Hematopoietic multipotent progenitor cell treated with erythropoietin and hydrocortisone succinate and interleukin-3 and kit ligand, for 6 days (in vitro differentiated cells): Measurements from ENCODE around the gene ARHGEF4.
"Not testable (repeated sequence)": the region's sequence is repeated elsewhere in the genome, so short reads cannot be mapped to it uniquely, and the experiment has no call there.

Source experiments
- DNase-seq: peaks from one replicate; pipeline ENCODE4 v3.0.0-alpha.2; 2015

The ARHGEF4 gene

DNA sequence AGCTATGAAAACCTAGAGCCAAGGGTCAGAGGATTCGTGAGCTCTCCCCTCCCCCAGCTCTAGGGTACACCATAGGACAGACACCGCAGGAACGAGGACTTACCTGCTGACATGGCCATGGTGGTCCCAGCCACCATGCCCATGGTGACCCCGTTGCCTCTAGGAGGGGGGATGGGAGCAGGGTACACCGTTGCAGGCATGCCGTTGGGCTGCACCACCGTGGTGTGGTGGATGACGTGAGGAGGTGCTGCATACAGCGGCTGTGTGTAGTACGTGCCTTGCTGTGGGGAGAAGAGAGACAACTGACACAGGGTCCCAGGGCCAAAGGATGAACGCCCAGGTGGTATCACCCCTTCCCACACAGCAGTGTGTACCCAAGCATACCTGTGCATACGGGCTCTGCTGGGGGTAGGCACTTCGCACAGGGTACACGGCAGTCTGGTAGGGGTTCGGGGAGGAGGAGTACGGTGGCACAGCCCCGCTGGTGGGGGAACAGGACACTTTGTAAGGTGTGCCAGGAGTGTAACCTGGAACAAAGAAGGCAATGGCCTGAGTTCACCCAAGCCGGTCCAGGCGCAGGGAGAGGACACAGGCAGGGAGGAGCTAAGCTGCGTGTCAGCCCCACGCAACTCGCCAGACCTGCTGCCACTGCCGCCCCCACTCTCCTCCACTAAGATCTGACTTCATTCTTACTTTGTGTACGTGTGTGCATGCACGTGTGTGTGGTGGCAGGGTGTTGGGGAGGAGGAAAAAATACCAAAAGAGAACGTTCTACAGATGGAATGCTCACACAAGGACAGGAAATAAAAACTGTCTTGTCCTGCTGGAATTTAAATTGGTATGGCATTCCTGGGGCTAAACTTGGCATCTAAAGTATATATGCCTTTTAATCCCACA is 218.7 kb downstream of the ARHGEF4 start:
- no peak for DNase-seq

- no peak for DNase-seq
Measured at GRCh38 chr2:131056204-131056931, 219.7 kb downstream of the ARHGEF4 start.

DNA sequence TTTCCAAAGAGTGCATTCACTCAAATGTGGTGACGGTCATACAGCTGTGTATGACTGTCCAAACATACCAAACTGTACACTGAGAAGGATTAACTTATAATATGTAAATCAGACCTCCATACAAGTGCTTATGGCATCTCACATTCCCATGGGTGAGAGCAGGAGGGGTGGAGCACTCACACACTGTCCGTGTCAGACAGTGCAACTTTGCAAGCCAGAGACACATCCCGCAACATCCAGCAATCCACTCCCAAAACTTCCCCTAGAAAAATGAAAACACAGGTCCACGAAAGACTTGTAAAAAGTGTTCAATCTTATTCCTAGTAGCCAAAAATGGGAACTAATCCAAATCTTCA is 220.2 kb downstream of the ARHGEF4 start:
- no peak for DNase-seq

- no peak for DNase-seq
Measured at GRCh38 chr2:131058214-131058843, 221.6 kb downstream of the ARHGEF4 start.

- DNase-seq: no peak
Measured at GRCh38 chr2:131058920-131059319, 222.2 kb downstream of the ARHGEF4 start.

GRCh38 chr2:131063501-131064283 is 227.0 kb downstream of the ARHGEF4 start:
- no peak for DNase-seq

GRCh38 chr2:131064589-131065512 is 228.1 kb downstream of the ARHGEF4 start:
- DNase-seq: no peak

DNA sequence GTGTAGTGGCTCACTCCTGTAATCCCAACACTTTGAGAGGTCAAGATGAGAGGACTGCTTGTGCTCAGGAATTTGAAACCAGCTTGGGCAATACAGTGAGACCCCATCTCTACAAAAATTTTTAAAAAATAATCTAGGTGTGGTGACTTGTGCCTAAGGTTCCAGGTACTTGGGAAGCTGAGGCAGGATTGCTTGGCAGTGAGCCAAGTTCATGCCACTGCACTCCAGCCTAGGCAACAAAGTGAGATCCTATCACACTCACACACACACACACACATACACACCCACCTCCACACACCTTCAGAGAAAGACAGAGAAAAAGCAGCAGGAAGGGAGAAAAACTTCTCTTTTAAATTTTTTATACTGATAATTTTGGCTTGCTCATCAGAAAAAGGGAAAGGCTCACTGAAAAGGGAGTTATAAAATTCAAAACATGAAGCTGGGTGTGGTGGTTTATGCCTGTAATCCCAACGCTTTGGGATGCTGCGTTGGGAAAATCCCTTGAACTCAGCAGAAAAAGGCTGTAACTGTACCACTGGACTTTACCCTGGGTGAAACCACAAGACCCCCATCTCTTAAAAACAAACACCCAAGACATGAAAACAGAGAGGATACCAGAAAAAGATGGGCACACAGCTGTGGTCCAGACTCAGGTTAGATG is 230.9 kb downstream of the ARHGEF4 start:
- no peak for DNase-seq

- not testable (repeated sequence) for DNase-seq
Measured at GRCh38 chr2:131068172-131068571, 231.5 kb downstream of the ARHGEF4 start.

DNA sequence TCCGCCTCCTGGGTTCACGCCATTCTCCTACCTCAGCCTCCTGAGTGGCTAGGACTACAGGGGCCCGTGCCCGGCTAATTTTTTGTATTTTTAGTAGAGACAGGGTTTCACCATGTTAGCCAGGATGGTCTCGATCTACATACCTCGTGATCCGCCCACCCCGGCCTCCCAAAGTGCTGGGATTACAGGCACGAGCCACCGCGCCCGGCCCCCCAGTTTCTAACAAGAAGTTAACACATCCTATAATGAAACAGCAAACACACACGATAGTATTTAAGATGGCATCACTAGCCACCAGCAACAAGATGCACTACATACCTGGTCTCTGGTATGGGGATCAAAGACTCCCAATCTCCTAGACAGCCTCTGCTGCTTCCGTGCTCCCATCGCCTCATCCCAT is 238.9 kb downstream of the ARHGEF4 start:
- not testable (repeated sequence) for DNase-seq

GRCh38 chr2:131076707-131077106 is 240.0 kb downstream of the ARHGEF4 start:
- no peak for DNase-seq

DNA sequence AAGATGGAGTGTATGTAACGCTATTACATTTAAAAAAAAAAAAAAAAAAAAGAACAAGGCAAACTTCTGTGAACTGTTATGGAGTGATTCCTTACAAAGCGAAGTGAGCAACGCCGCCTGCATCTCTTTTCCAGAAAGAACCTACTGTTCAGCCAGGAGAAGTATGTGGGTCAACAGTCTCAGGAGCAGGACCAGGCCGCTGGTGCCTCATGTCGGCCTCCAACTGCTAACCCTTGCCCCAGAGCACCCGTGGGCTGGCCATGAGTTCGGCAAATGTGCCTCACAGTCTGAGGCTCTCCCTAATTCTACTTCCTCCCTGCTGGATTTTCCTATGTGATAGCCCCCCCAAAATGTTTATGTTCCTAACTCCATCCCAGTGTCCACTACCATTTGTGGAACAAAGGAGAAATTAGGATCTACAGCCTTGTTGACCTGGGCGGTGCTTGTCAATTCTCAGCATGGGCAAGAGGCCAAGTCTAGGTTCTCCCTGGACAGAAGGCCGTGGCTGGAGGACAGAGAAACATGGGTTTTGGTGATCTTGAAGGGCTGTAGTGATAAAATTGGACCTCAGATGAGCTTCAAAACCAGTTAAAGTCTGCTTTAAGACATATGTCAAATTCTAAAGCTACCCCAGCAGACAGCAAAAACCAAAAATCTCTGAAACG is 240.6 kb downstream of the ARHGEF4 start:
- no peak for DNase-seq

DNA sequence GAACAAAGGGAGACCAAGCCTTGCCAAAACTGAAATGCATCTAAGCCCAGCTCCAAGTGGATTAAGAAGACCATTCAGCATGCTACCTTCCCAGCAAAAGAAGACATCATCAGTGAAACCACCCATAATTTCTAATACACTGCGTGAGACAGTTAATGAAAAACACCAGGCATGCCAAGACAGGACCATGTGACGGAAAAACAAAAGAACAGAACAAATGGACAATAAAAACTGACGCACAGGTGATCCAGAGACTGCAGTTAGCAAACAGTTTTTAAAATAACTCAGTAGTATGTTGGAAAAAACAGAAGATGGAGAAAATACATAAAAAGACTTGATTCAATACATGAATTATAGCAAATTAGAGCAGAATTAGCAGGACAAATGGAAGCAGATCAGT is 241.3 kb downstream of the ARHGEF4 start:
- no peak for DNase-seq

- DNase-seq: not testable (repeated sequence)
Measured at GRCh38 chr2:131079931-131080330, 243.2 kb downstream of the ARHGEF4 start.

- no peak for DNase-seq
Measured at GRCh38 chr2:131081190-131081589, 244.5 kb downstream of the ARHGEF4 start.

DNA sequence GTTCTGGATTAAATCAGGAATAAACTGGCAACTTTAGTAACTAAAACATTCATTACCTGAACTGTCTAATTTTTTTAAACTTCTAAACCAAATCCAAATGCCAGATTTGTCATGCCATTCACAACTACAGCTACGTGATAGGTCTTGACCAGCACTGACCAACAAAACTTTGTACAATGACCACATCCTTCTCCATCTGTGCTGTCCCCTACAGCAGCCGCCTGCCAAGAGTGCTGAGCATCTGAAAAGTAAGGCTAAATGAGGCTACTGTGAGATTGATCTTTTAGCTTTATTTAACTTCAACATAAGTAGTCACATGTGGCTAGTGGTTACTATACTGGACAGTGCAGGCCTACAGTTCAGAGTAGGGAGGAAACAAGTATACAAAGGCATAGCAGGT is 248.9 kb downstream of the ARHGEF4 start:
- no peak for DNase-seq

GRCh38 chr2:131092458-131093005 is 255.8 kb downstream of the ARHGEF4 start:
- DNase-seq: no peak

GRCh38 chr2:131093006-131093695 is 256.4 kb downstream of the ARHGEF4 start, which contains the start of gene FAM168B:
TSS of gene FAM168B (minus strand) at chr2:131093460. CDS start at chr2:131082646, 10,814 bp downstream.
- DNase-seq: peak; percentile 91

- peak; percentile 77 for DNase-seq
Measured at GRCh38 chr2:131093696-131094462, 257.2 kb downstream of the ARHGEF4 start.
